Measurements from ENCODE around the gene DCTN1. TPM values are rescaled to one million over a fixed set of nuclear protein-coding genes. Genes with fewer than 3 reads are reported as not detected.
"Not testable (repeated sequence)": the region's sequence is repeated elsewhere in the genome, so short reads cannot be mapped to it uniquely, and the experiment has no call there.

The DCTN1 gene
- total and polyA plus RNA-seq, 8 donors, result 121 to 162 (median 151) TPM

DNA sequence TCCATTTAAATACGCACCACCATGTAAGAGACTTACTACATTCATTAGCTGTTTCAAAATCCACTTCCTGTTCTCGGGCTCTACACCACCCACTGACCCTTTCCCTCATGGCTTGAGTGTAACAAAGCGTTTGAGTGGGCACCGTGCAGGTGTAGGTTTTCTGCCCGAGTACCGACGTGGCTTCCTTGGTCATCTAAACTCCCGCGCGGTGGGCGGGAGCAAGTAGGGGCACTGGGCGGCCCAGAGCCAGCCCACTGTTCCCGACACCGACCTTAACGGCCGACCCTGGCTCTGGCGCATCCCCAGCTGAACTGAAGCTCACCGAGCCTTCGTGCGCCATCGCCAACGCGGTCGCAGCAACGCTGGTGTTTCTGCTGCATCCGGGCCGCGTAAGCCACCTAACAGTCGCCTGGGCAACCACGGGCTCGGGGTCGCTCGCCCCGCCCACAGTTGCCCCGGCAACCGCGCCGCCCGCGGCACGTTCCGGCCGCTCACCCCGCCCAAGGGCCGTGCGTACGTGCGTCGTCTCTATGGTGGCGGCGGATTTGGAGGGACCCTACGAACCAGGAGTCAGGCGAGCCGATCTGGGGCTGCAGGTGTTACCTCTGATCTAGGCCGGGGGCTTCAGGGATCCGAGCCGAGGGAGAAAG lies 41.2 kb upstream of the DCTN1 start, which contains the start of the genes C2orf81 and WDR54:
C2orf81 (minus strand) TSS at position 399 of the 650 bp plus-strand sequence; CDS start at position 340, 59 bp downstream.
WDR54 (plus strand) TSS at position 510 of the 650 bp plus-strand sequence. CDS start 424 bp downstream, outside the sequence.
- H3K4me1 ChIP-seq, result peaks cover 4 to 17% of the 10 kb centered on the region in 2 donors
- intact Hi-C loops (cut with DNase I), result no loop called here
- H3K9me3 ChIP-seq, result no peaks in the 10 kb centered on the region

DNA sequence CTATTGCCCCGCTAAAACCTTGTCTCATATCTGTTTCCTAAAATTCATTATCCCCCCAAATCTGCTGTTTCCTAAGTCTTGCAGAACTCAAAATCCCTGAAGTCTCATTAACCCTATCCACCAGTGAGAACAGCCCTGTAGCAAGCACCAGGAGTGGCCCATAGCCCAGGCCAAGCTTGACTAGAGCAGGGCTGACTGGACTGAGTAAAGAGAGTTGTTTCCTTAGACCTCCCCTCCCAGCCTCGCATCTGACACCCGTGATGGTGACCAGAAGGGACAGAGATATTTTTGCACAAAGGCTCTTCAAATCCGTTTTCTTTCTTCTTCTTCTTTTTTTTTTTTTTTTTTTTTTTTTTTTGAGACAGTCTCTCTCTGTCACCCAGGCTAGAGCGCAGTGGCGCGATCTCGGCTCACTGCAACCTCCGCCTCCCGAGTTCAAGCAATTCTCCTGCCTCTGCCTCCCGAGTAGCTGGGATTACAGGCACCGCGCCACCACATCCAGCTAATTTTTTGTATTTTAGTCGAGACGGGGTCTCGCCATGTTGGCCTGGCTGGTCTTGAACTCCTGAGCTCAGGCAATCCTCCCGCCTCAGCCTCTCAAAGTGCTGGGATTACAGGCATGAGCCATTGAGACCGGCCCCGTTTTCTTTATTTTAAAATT lies 40.5 kb upstream of the DCTN1 start:
- ATAC-seq; H3K36me3 ChIP-seq; H3K9me3 ChIP-seq; H3K27ac ChIP-seq; DNase-seq; intact Hi-C loops (cut with DNase I): not testable (repeated sequence)
- H3K4me3 ChIP-seq, result peak overlapping the region; percentile 58 to 77
- peaks cover 0 to 13% of the 10 kb centered on the region in 2 donors for H3K27me3 ChIP-seq
- peaks cover 4 to 22% of the 10 kb centered on the region in 2 donors for H3K4me1 ChIP-seq

More for the DNA sequence above, 41.2 kb upstream of the DCTN1 start, which contains the start of the genes C2orf81 and WDR54:
- Histone ChIP-seq H3K4me3 (peak within 1 kb of the TSS; percentile 58 to 77), H3K27me3 (peaks cover 0 to 7% of the 10 kb centered on the region in 2 donors), H3K36me3 (peaks cover 0 to 17% of the 10 kb centered on the region in 2 donors), H3K27ac (peak within 1 kb of the TSS in 1 of 2 donors; percentile 80)
- DNase-seq (peak; percentile 85 to 94 (median 90)), ATAC-seq (peak; percentile 95)
- no peak for TF ChIP-seq CTCF (IDR thresholded peaks at IDR 0.05)

- no peak overlapping the region for H3K4me3 ChIP-seq
- H3K36me3 ChIP-seq, result peaks cover 0 to 4% of the 10 kb centered on the region in 2 donors
- ATAC-seq (no peak), DNase-seq (no peak)
- H3K27ac ChIP-seq, result no peak overlapping the region
- intact Hi-C loops (cut with DNase I), result no loop called here
- peaks cover 4 to 28% of the 10 kb centered on the region in 2 donors for H3K4me1 ChIP-seq
- H3K9me3 ChIP-seq, result no peaks in the 10 kb centered on the region
- H3K27me3 ChIP-seq, result peaks cover 0 to 19% of the 10 kb centered on the region in 2 donors
- TF ChIP-seq CTCF (IDR thresholded peaks at IDR 0.05), result no peak
Observed at GRCh38 chr2:74420006-74420405, 39.9 kb upstream of the DCTN1 start.

- ATAC-seq (no peak), DNase-seq (no peak)
- Histone ChIP-seq H3K27me3 (peaks cover 0 to 26% of the 10 kb centered on the region in 2 donors), H3K27ac (no peak overlapping the region), H3K36me3 (no peaks in the 10 kb centered on the region), H3K9me3 (no peaks in the 10 kb centered on the region), H3K4me1 (peaks cover 4 to 35% of the 10 kb centered on the region in 2 donors), H3K4me3 (no peak overlapping the region)
- no peak for TF ChIP-seq CTCF (IDR thresholded peaks at IDR 0.05)
- intact Hi-C loops (cut with DNase I), result no loop called here
Observed at GRCh38 chr2:74419345-74419744, 39.2 kb upstream of the DCTN1 start.

DNA sequence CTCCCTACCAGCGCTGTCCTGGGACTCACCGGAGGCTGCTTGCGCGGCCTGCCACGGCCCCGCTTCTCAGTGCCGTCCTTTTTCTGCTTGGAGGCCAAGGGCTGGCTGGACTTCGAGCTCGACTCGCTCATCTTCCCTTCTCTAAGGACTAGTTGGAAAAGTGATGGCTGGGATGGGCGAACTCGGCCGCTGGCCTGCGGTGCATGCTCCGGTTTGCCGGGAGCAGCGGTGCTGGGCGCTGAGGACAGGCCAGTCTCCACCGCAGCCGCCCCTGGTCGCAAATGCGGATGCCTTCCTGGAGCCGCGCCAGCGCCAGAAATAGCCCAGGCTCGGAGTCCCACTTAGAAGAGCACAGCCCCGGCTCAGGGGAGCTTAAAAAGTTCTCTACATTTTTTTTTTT lies 38.2 kb upstream of the DCTN1 start:
- H3K27ac ChIP-seq, result no peak overlapping the region
- no peak for TF ChIP-seq CTCF (IDR thresholded peaks at IDR 0.05)
- DNase-seq (no peak), ATAC-seq (no peak)
- peaks cover 0 to 36% of the 10 kb centered on the region in 2 donors for H3K27me3 ChIP-seq
- no peaks in the 10 kb centered on the region for H3K36me3 ChIP-seq
- no peak overlapping the region for H3K4me3 ChIP-seq
- intact Hi-C loops (cut with DNase I), result no loop called here
- peaks cover 4 to 36% of the 10 kb centered on the region in 2 donors for H3K4me1 ChIP-seq
- no peaks in the 10 kb centered on the region for H3K9me3 ChIP-seq
